Measurements from ENCODE around the gene ERVV-1. TPM values are rescaled to one million over a fixed set of nuclear protein-coding genes. Genes with fewer than 3 reads are reported as not detected.
"Not testable (repeated sequence)": the region's sequence is repeated elsewhere in the genome, so short reads cannot be mapped to it uniquely, and the experiment has no call there.

The ERVV-1 gene
- not detected for total RNA-seq
- polyA plus RNA-seq (ENCODE audit: insufficient read length in 6 of 6) = under 1 TPM in 4 of 6 donors, not detected in 2; 0.06 to 0.11 (median 0.06) TPM
- long read RNA-seq, donor 1 = 0 reads
- long read RNA-seq, donor 2 = 0 reads
- long read RNA-seq, donor 3 = 0 reads
- long read RNA-seq, donor 4 = 0 reads
- long read RNA-seq, donor 5 = 0 reads
- long read RNA-seq, donor 6 = 0 reads
- long read RNA-seq, donor 7 = 0 reads
- long read RNA-seq, donor 8 = 0 reads
- long read RNA-seq, donor 9 = 0 reads
- long read RNA-seq, donor 10 = 0 reads
- long read RNA-seq, donor 11 = 0 reads
- long read RNA-seq, donor 12 = 0 reads

- no peak for ATAC-seq
These were observed at the start of gene ERVV-1 for GRCh38 chr19:53013621-53014020. Gene ERVV-1 (plus strand): TSS chr19:53013921. CDS start chr19:53014091, 170 bp downstream.

GRCh38 chr19:52967772-52968171, 45.9 kb upstream of the ERVV-1 start:
- intact Hi-C loops (cut with DNase I) = no loop called here
- Histone ChIP-seq H3K27ac (no peak overlapping the region), H3K27me3 (no peaks in the 10 kb centered on the region), H3K4me3 (no peak overlapping the region), H3K9me3 (peaks cover 0 to 50% of the 10 kb centered on the region in 2 donors), H3K36me3 (peaks cover 0 to 22% of the 10 kb centered on the region in 2 donors), H3K4me1 (no peaks in the 10 kb centered on the region)
- DNase-seq (no peak), ATAC-seq (no peak)
- no peak for TF ChIP-seq CTCF (IDR thresholded peaks at IDR 0.05)

More at GRCh38 chr19:53013621-53014020, at the start of gene ERVV-1:
- Histone ChIP-seq H3K4me1 (no peaks in the 10 kb centered on the region), H3K4me3 (no peak within 1 kb of the TSS), H3K36me3 (no peaks in the 10 kb centered on the region), H3K27ac (no peak within 1 kb of the TSS), H3K9me3 (peaks cover 0 to 83% of the 10 kb centered on the region in 2 donors), H3K27me3 (no peaks in the 10 kb centered on the region)
- no peak for TF ChIP-seq CTCF (IDR thresholded peaks at IDR 0.05)
- intact Hi-C loops (cut with DNase I) = no loop called here
- no peak for DNase-seq

- Histone ChIP-seq H3K4me1 (no peaks in the 10 kb centered on the region), H3K36me3 (peaks cover 0 to 28% of the 10 kb centered on the region in 2 donors), H3K27ac (no peak overlapping the region), H3K27me3 (no peaks in the 10 kb centered on the region), H3K4me3 (no peak overlapping the region), H3K9me3 (peaks cover 0 to 38% of the 10 kb centered on the region in 2 donors)
- intact Hi-C loops (cut with DNase I) = no loop called here
- ATAC-seq (no peak), DNase-seq (no peak)
- no peak for TF ChIP-seq CTCF (IDR thresholded peaks at IDR 0.05)
These were observed 32.4 kb upstream of the ERVV-1 start for GRCh38 chr19:52981329-52981728.

- DNase-seq; H3K27ac ChIP-seq; ATAC-seq; intact Hi-C loops (cut with DNase I); H3K4me1 ChIP-seq; H3K27me3 ChIP-seq; H3K4me3 ChIP-seq: not testable (repeated sequence)
- Histone ChIP-seq H3K36me3 (peaks cover 0 to 37% of the 10 kb centered on the region in 2 donors), H3K9me3 (peaks cover 0 to 43% of the 10 kb centered on the region in 2 donors)
These were observed 30.6 kb upstream of the ERVV-1 start for GRCh38 chr19:52983167-52983566.

- peaks cover 0 to 13% of the 10 kb centered on the region in 2 donors for H3K4me1 ChIP-seq
- H3K9me3 ChIP-seq = peaks cover 0 to 47% of the 10 kb centered on the region in 2 donors
- H3K27ac ChIP-seq = no peak overlapping the region
- intact Hi-C loops (cut with DNase I) = no loop called here
- TF ChIP-seq CTCF (IDR thresholded peaks at IDR 0.05) = no peak
- DNase-seq (no peak), ATAC-seq (no peak)
- no peaks in the 10 kb centered on the region for H3K27me3 ChIP-seq
- H3K4me3 ChIP-seq = no peak overlapping the region
- peaks cover 0 to 39% of the 10 kb centered on the region in 2 donors for H3K36me3 ChIP-seq
These were observed 26.5 kb upstream of the ERVV-1 start for GRCh38 chr19:52987221-52987620.
